Uterus (tissue), 4 donors: ENCODE data around the gene ST7. TPM values are rescaled to one million over a fixed set of nuclear protein-coding genes. Genes with fewer than 3 reads are reported as not detected.

Source experiments
- DNase-seq, 2 donors: peaks; one replicate each; pipeline ENCODE4 v3.0.0-alpha.2; 2019 to 2020
- H3K27ac ChIP-seq, 2 donors: fragments of 200-600 bp; sonication (generic); 1 replicate in 1 of 2; 2 replicates in 1 of 2; pipeline ENCODE4 v1.5.1; 2016 to 2018
- H3K27me3 ChIP-seq, 2 donors: fragments of 200-600 bp; sonication (generic); one replicate each; pipeline ENCODE4 v1.5.1; 2018 to 2019; ENCODE audit warnings: control low read depth in 1 of 2
- H3K36me3 ChIP-seq, 2 donors: fragments of 200-600 bp; sonication (generic); one replicate each; pipeline ENCODE4 v1.5.1; 2019; ENCODE audit warnings: control low read depth in 1 of 2
- H3K4me1 ChIP-seq, 2 donors: fragments of 200-600 bp; sonication (generic); one replicate each; pipeline ENCODE4 v1.5.1; 2018 to 2019; ENCODE audit warnings: control low read depth in 1 of 2
- H3K4me3 ChIP-seq, 2 donors: fragments of 200-600 bp; sonication (generic); 1 replicate in 1 of 2; 2 replicates in 1 of 2; pipeline ENCODE4 v1.5.1; 2018 to 2019; ENCODE audit warnings: mild to moderate bottlenecking in 1 of 2
- H3K9me3 ChIP-seq, 2 donors: fragments of 200-600 bp; sonication (generic); one replicate each; pipeline ENCODE4 v1.5.1; 2019; ENCODE audit warnings: control low read depth in 1 of 2
- CTCF ChIP-seq, 4 experiments: fragments of 200-600 bp in 2 of 4; fragments of 450-650 bp in 2 of 4; sonication (generic) in 2 of 4; IDR thresholded peaks; one replicate each; pipeline ENCODE4 v1.5.1; 2016 to 2019; ENCODE audit warnings: antibody characterized with exemption in 4 of 4, mild to moderate bottlenecking in 2 of 4, moderate library complexity in 1 of 4
- POLR2A ChIP-seq, 2 donors: fragments of 450-650 bp; IDR thresholded peaks; one replicate each; pipeline ENCODE4 v1.6.1; 2016; ENCODE audit warnings: antibody characterized with exemption in 2 of 2, mild to moderate bottlenecking in 1 of 2, moderate library complexity in 1 of 2
- intact Hi-C: fragments of 100-400 bp; cut with DNase I; formaldehyde crosslinking; loops from one replicate; pipeline ENCODE4 v1.15.1; 2023; ENCODE audit warnings: low total_unique reads
- total RNA-seq, 4 donors: library from RNA; depleted of rRNA in 3 of 4; stranded (reverse); fragments of >200 nt in 3 of 4; gene quantifications; one replicate each; pipeline versions ENCODE4 v1.1.0 to v1.2.4, GENCODE V29; 2014 to 2023
- donor health status: DM: yes; HTN: yes; CAD: no.

The ST7 gene
- total RNA-seq, 4 donors from 2014 or later = 27.4 to 41.0 (median 31.4) TPM

- Histone ChIP-seq H3K27me3 (no peaks in the 10 kb centered on the region), H3K4me3 (no peak overlapping the region), H3K4me1 (peaks cover 0 to 19% of the 10 kb centered on the region in 2 donors), H3K36me3 (no peaks in the 10 kb centered on the region), H3K9me3 (no peaks in the 10 kb centered on the region), H3K27ac (peak overlapping the region; percentile 0 to 28)
- no peak for DNase-seq
- TF ChIP-seq CTCF (IDR thresholded peaks at IDR 0.05) = no peak
- TF ChIP-seq POLR2A (IDR thresholded peaks at IDR 0.05) = no peak
- intact Hi-C loops = no loop called here
Measured at GRCh38 chr7:117043108-117043825, 90.0 kb downstream of the ST7 start.

- peaks cover 0 to 19% of the 10 kb centered on the region in 2 donors for H3K4me1 ChIP-seq
Measured at GRCh38 chr7:117044664-117045063, 91.4 kb downstream of the ST7 start.

GRCh38 chr7:117045927-117046710 is 92.8 kb downstream of the ST7 start:
- DNase-seq = no peak
- TF ChIP-seq POLR2A (IDR thresholded peaks at IDR 0.05) = no peak
- TF ChIP-seq CTCF (IDR thresholded peaks at IDR 0.05) = no peak
- intact Hi-C loops = no loop called here
- Histone ChIP-seq H3K4me3 (no peak overlapping the region), H3K4me1 (peaks cover 0 to 19% of the 10 kb centered on the region in 2 donors), H3K27me3 (no peaks in the 10 kb centered on the region), H3K36me3 (no peaks in the 10 kb centered on the region), H3K9me3 (no peaks in the 10 kb centered on the region), H3K27ac (no peak overlapping the region)

More at GRCh38 chr7:117044664-117045063, 91.4 kb downstream of the ST7 start:
- H3K36me3 ChIP-seq = no peaks in the 10 kb centered on the region
- no peaks in the 10 kb centered on the region for H3K27me3 ChIP-seq
- peak overlapping the region in 1 of 2 donors; percentile 28 for H3K27ac ChIP-seq
- intact Hi-C loops = no loop called here
- DNase-seq = no peak
- no peak overlapping the region for H3K4me3 ChIP-seq
- TF ChIP-seq CTCF (IDR thresholded peaks at IDR 0.05) (no peak), POLR2A (IDR thresholded peaks at IDR 0.05) (no peak)
- no peaks in the 10 kb centered on the region for H3K9me3 ChIP-seq

- TF ChIP-seq POLR2A (IDR thresholded peaks at IDR 0.05) (no peak), CTCF (IDR thresholded peaks at IDR 0.05) (no peak)
- no peak overlapping the region for H3K4me3 ChIP-seq
- no peak overlapping the region for H3K27ac ChIP-seq
- no peak for DNase-seq
- intact Hi-C loops = no loop called here
- H3K36me3 ChIP-seq = no peaks in the 10 kb centered on the region
- peaks cover 0 to 19% of the 10 kb centered on the region in 2 donors for H3K4me1 ChIP-seq
- H3K27me3 ChIP-seq = no peaks in the 10 kb centered on the region
- H3K9me3 ChIP-seq = no peaks in the 10 kb centered on the region
Measured at GRCh38 chr7:117047496-117047895, 94.2 kb downstream of the ST7 start.
